Measurements from ENCODE around the gene RIMBP2. TPM values are rescaled to one million over a fixed set of nuclear protein-coding genes. Genes with fewer than 3 reads are reported as not detected.

The RIMBP2 gene
- total RNA-seq, 3 donors from 2014 or later: 2.3 to 5.9 (median 5.4) TPM

DNA sequence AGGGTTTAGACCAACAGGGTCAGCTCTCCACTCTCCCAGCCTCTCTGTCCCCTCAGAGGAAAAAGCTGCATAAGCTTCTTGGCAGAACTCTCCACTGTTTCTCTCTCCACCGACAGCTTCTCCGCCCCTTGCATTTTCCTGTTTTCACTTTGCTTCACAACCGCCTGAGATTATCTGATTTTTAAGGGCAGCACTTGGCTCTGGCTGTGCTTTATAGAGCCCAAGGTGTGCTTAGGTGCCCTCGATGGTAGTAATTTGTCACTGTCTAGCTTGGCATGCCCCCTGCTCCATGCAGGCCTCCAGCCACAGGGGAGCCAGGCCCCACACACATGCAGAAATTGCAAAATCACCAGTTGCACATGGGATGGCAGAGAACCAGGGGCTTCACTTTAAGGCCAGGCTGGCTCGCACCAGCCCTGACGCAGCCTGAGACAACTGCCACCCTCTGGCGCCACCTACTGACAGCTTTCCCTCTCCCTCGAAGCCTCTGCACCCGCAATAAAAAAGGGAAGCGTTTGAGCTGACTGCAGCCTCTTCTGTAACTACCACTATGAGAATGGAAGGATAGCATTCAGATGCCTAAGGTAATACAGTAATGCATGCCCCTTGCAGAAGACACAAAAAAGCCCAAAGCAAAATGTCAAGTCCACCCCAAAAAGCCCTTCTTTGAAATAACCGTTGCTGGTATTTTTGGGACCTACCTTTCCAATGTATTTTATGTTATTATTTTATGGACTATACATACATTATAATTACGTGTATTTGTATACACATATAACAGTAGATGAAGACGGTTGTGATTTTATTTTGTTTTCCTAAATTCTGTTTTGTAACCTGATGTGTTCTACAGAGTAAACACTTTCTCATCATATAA lies 32.0 kb upstream of the RIMBP2 start:
- Histone ChIP-seq H3K4me3 (no peak overlapping the region), H3K4me1 (ENCODE audit: low read depth) (no peaks in the 10 kb centered on the region), H3K36me3 (ENCODE audit: low read depth) (no peaks in the 10 kb centered on the region), H3K9me3 (no peaks in the 10 kb centered on the region)
- ATAC-seq (peak; percentile 87), DNase-seq (peak in 2 of 3 donors; percentile 82 to 93)
- intact Hi-C loops (cut with DNase I, micrococcal nuclease): loop anchor here in 1 of 2 donors (10.0 kb wide), 1 partner anchor 703 kb away; no protein-coding TSS in a partner anchor
- TF ChIP-seq, protein P1, sequence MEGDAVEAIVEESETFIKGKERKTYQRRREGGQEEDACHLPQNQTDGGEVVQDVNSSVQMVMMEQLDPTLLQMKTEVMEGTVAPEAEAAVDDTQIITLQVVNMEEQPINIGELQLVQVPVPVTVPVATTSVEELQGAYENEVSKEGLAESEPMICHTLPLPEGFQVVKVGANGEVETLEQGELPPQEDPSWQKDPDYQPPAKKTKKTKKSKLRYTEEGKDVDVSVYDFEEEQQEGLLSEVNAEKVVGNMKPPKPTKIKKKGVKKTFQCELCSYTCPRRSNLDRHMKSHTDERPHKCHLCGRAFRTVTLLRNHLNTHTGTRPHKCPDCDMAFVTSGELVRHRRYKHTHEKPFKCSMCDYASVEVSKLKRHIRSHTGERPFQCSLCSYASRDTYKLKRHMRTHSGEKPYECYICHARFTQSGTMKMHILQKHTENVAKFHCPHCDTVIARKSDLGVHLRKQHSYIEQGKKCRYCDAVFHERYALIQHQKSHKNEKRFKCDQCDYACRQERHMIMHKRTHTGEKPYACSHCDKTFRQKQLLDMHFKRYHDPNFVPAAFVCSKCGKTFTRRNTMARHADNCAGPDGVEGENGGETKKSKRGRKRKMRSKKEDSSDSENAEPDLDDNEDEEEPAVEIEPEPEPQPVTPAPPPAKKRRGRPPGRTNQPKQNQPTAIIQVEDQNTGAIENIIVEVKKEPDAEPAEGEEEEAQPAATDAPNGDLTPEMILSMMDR (IDR thresholded peaks at IDR 0.05): peak; percentile 58

DNA sequence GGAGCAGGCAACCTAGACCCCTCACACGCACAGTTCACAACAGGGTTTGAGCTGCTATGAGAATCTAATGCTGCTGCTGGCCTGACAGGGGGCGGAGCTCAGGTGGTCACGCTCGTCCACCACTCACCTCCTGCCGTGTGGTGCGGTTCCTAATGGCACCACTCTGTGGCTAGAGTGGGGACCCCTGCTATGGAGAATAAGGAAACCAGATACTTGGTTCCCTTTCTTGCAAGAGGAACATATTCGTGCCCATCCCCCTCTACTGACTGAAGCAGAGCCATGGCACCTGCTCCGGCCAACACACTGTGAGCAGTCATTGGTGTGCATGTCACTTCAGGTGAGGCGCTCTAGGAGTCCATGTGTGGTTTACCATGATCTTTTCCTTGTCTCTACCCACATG lies 30.4 kb upstream of the RIMBP2 start:
- Histone ChIP-seq H3K36me3 (ENCODE audit: low read depth) (no peaks in the 10 kb centered on the region), H3K4me1 (ENCODE audit: low read depth) (no peaks in the 10 kb centered on the region), H3K9me3 (no peaks in the 10 kb centered on the region), H3K4me3 (no peak overlapping the region)
- ATAC-seq (no peak), DNase-seq (no peak)
- intact Hi-C loops (cut with DNase I, micrococcal nuclease): loop anchor here in 1 of 2 donors (10.0 kb wide), 1 partner anchor 702 kb away; no protein-coding TSS in a partner anchor
- TF ChIP-seq, protein P1 (IDR thresholded peaks at IDR 0.05): no peak

DNA sequence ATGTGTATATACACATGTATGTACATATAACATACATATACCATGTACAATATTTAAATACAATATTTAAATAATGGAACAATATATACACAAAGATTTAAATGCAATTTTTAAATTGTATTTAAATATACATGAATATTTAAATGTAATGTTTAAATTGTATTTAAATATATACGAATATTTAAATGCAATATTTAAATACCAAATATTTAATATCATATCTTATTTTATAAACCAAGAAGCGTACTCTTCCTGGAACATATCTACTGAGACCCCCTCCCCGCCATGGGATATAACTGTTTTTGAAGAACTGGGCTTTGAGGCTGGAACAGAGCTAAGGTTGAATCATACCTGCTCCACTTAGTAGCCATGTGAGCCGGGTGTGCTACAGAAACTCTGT lies 29.8 kb upstream of the RIMBP2 start:
- TF ChIP-seq, protein P1 (IDR thresholded peaks at IDR 0.05): no peak
- H3K4me3 ChIP-seq: no peak overlapping the region
- no peaks in the 10 kb centered on the region for H3K36me3 ChIP-seq (ENCODE audit: low read depth)
- ATAC-seq: no peak
- intact Hi-C loops (cut with DNase I, micrococcal nuclease): loop anchor here in 1 of 2 donors (10.0 kb wide), 1 partner anchor 701 kb away; no protein-coding TSS in a partner anchor
- no peaks in the 10 kb centered on the region for H3K9me3 ChIP-seq
- no peak for DNase-seq
- H3K4me1 ChIP-seq (ENCODE audit: low read depth): no peaks in the 10 kb centered on the region

DNA sequence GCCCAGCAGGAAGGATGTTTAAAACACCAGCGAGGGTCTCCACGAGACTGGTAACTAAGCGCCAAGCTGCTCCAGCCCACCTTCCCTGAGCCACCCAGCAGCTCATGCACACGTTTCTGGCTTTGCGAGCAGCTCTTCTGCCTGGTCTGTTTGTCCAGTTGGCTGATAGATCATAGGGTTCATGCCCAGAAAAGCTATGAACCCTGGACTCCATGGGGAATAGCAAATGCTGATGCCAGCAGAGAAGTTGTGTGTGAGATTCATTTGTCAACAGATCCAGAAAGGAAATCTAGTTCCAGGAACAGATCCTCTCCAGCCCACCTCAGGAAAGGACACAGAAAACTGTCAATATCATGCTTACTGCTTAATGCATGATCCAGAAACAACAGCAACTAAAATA lies 28.2 kb upstream of the RIMBP2 start:
- ATAC-seq (no peak), DNase-seq (no peak)
- TF ChIP-seq, protein P1 (IDR thresholded peaks at IDR 0.05): no peak
- Histone ChIP-seq H3K36me3 (ENCODE audit: low read depth) (no peaks in the 10 kb centered on the region), H3K9me3 (no peaks in the 10 kb centered on the region), H3K4me1 (ENCODE audit: low read depth) (no peaks in the 10 kb centered on the region), H3K4me3 (no peak overlapping the region)
- intact Hi-C loops (cut with DNase I, micrococcal nuclease): loop anchor here in 1 of 2 donors (10.0 kb wide), 1 partner anchor 699 kb away; no protein-coding TSS in a partner anchor

DNA sequence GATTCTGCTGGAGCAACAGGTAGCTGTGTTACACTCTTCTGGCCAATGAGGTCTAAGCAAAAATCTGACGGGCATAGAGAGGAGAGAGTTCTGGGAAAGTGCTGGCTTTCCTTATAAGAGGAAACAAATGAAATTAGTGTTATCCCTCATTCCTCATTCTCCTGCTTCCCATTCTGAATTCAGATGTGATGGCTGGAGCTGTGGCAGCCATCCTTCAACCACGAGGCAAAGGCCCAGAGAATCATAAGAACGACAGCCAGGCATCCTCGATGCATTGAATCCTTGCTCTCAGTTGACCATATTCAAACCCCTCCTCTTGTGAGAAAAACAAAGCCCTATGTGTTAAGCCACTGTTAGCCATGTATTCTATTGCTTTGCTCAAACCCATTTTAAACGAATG lies 27.5 kb upstream of the RIMBP2 start:
- H3K36me3 ChIP-seq (ENCODE audit: low read depth): no peaks in the 10 kb centered on the region
- H3K4me1 ChIP-seq (ENCODE audit: low read depth): no peaks in the 10 kb centered on the region
- DNase-seq: no peak
- no peak for ATAC-seq
- no peaks in the 10 kb centered on the region for H3K9me3 ChIP-seq
- H3K4me3 ChIP-seq: no peak overlapping the region
- intact Hi-C loops (cut with DNase I, micrococcal nuclease): loop anchor here in 1 of 2 donors (10.0 kb wide), 1 partner anchor 699 kb away; no protein-coding TSS in a partner anchor
- TF ChIP-seq, protein P1 (IDR thresholded peaks at IDR 0.05): no peak

Measured in mucosa of descending colon (tissue), 3 donors.